Activated CD8-positive, alpha-beta T cell treated with anti-CD3 and anti-CD28 coated beads for 36 hours (primary cell): Measurements from ENCODE around the gene LINC01488. TPM values are rescaled to one million over a fixed set of nuclear protein-coding genes. Genes with fewer than 3 reads are reported as not detected.

Source experiments
- ATAC-seq: fragments of 200-7000 bp; cut with Tn5 transposase; one replicate; pipeline ENCODE4 v1.10.0; 2021; ENCODE audit warnings: mild to moderate bottlenecking, moderate library complexity
- CTCF ChIA-PET: fragments of 350-600 bp; sonication (Branson Sonifier 250); formaldehyde crosslinking; loops from one replicate; lab custom pipeline; 2021; ENCODE audit warnings: antibody characterized with exemption; lab: Charles Lee
- POLR2A ChIA-PET: fragments of 350-600 bp; sonication (Branson Sonifier 250); formaldehyde crosslinking; loops from one replicate; lab custom pipeline; 2021; ENCODE audit warnings: antibody characterized with exemption; lab: Charles Lee
- DNase-seq: peaks from one replicate; pipeline ENCODE4 v3.0.0-alpha.2; 2020
- H3K27ac Mint-ChIP-seq: one replicate; pipeline ENCODE4 v1.8.0; 2021; ENCODE audit warnings: mild to moderate bottlenecking, mixed read lengths
- H3K27me3 Mint-ChIP-seq: one replicate; pipeline ENCODE4 v1.8.0; 2021; ENCODE audit warnings: mixed read lengths
- H3K36me3 Mint-ChIP-seq: one replicate; pipeline ENCODE4 v1.8.0; 2021; ENCODE audit warnings: low read depth, mixed read lengths
- H3K4me1 Mint-ChIP-seq: one replicate; pipeline ENCODE4 v1.8.0; 2021; ENCODE audit warnings: low read depth, mixed read lengths
- H3K4me3 Mint-ChIP-seq: one replicate; pipeline ENCODE4 v1.8.0; 2021; ENCODE audit warnings: mild to moderate bottlenecking, moderate library complexity, mixed read lengths
- H3K9me3 Mint-ChIP-seq: one replicate; pipeline ENCODE4 v1.8.0; 2021; ENCODE audit warnings: mixed read lengths
- CTCF ChIP-seq: fragments of 200-600 bp; IDR thresholded peaks from one replicate; pipeline ENCODE4 v1.8.0; 2022; ENCODE audit warnings: antibody characterized with exemption, mild to moderate bottlenecking
- intact Hi-C: fragments of 100-400 bp; cut with micrococcal nuclease; formaldehyde crosslinking; loops from one replicate; pipeline ENCODE4 v1.10.0; 2022
- total RNA-seq, 2 experiments: library from RNA; stranded (reverse); gene quantifications; one replicate each; pipeline ENCODE4 v1.2.3, GENCODE V29; 2021

The LINC01488 gene
- total RNA-seq, 2 experiments from 2014 or later, result not detected

GRCh38 chr11:69442012-69442806 lies 39.3 kb upstream of the LINC01488 start:
- intact Hi-C loops, result loop anchor here (10.0 kb wide), 1 partner anchor 147 kb away; the partner anchor contains the start of gene MYEOV
- Mint-ChIP-seq H3K4me1 (peaks cover 16% of the 10 kb centered on the region), H3K27ac (no peak overlapping the region), H3K4me3 (no peak overlapping the region), H3K9me3 (no peaks in the 10 kb centered on the region), H3K36me3 (no peaks in the 10 kb centered on the region), H3K27me3 (peaks cover 6% of the 10 kb centered on the region)
- CTCF ChIA-PET, result interaction anchor here (1.6 kb wide), 1 partner anchor 105 kb away, joined by 4 read pairs; no protein-coding TSS in a partner anchor
- DNase-seq (peak; percentile 16), ATAC-seq (no peak)
- no peak for TF ChIP-seq CTCF
- POLR2A ChIA-PET, result interaction anchor here (1.0 kb wide), 1 partner anchor 144 kb away, joined by 3 read pairs; no protein-coding TSS in a partner anchor

GRCh38 chr11:69442807-69443137 lies 38.7 kb upstream of the LINC01488 start:
- Mint-ChIP-seq H3K27ac (no peak overlapping the region), H3K4me3 (peak overlapping the region; percentile 19), H3K4me1 (peaks cover 16% of the 10 kb centered on the region), H3K27me3 (peaks cover 6% of the 10 kb centered on the region), H3K9me3 (no peaks in the 10 kb centered on the region), H3K36me3 (no peaks in the 10 kb centered on the region)
- ChIA-PET POLR2A (interaction anchor here (1.0 kb wide), 1 partner anchor 145 kb away, joined by 3 read pairs; no protein-coding TSS in a partner anchor), CTCF (interaction anchor here (1.6 kb wide), 1 partner anchor 104 kb away, joined by 4 read pairs; no protein-coding TSS in a partner anchor)
- intact Hi-C loops, result loop anchor here (10.0 kb wide), 1 partner anchor 148 kb away; the partner anchor contains the start of gene MYEOV
- no peak for ATAC-seq
- no peak for TF ChIP-seq CTCF
- no peak for DNase-seq

GRCh38 chr11:69443138-69443967 lies 38.1 kb upstream of the LINC01488 start:
- intact Hi-C loops, result loop anchor here (10.0 kb wide), 1 partner anchor 149 kb away; the partner anchor contains the start of gene MYEOV
- Mint-ChIP-seq H3K4me1 (peaks cover 16% of the 10 kb centered on the region), H3K4me3 (peak overlapping the region; percentile 31), H3K9me3 (no peaks in the 10 kb centered on the region), H3K27ac (peak overlapping the region; percentile 15), H3K36me3 (no peaks in the 10 kb centered on the region), H3K27me3 (peaks cover 8% of the 10 kb centered on the region)
- ATAC-seq (peak; percentile 96), DNase-seq (peak; percentile 91)
- ChIA-PET CTCF (interaction anchor here (1.6 kb wide), 1 partner anchor 104 kb away, joined by 4 read pairs; no protein-coding TSS in a partner anchor), POLR2A (interaction anchor here (1.0 kb wide), 1 partner anchor 145 kb away, joined by 3 read pairs; no protein-coding TSS in a partner anchor)
- TF ChIP-seq CTCF, result no peak

- H3K9me3 Mint-ChIP-seq, result no peaks in the 10 kb centered on the region
- intact Hi-C loops, result loop anchor here (10.0 kb wide), 1 partner anchor 149 kb away; the partner anchor contains the start of gene MYEOV
- ATAC-seq (no peak), DNase-seq (no peak)
- ChIA-PET POLR2A (no interaction called here), CTCF (interaction anchor here (1.6 kb wide), 1 partner anchor 103 kb away, joined by 4 read pairs; no protein-coding TSS in a partner anchor)
- no peaks in the 10 kb centered on the region for H3K36me3 Mint-ChIP-seq
- peaks cover 10% of the 10 kb centered on the region for H3K27me3 Mint-ChIP-seq
- peaks cover 16% of the 10 kb centered on the region for H3K4me1 Mint-ChIP-seq
- no peak overlapping the region for H3K27ac Mint-ChIP-seq
- TF ChIP-seq CTCF, result no peak
- peak overlapping the region; percentile 31 for H3K4me3 Mint-ChIP-seq
Observed at GRCh38 chr11:69443968-69444364, 37.5 kb upstream of the LINC01488 start.
